Caki2 (cell line): ENCODE results near the gene GDF10. TPM values are rescaled to one million over a fixed set of nuclear protein-coding genes. Genes with fewer than 3 reads are reported as not detected.

Experiments
- DNase-seq: peaks from one replicate; pipeline ENCODE4 v3.0.0-alpha.2; 2015; ENCODE audit warnings: low read depth
- in situ Hi-C: cut with HindIII; loops from 2 replicates; pipeline ENCODE4 v1.10.0; 2016; ENCODE audit warnings: low sequenced_read_pairs, low pct_unique_long_range_greater_than_20kb, mixed read lengths
- total RNA-seq: library from RNA; depleted of rRNA; stranded (reverse); fragments of >200 nt; shearing (Covaris generic); gene quantifications from 2 replicates; pipeline ENCODE4 v1.2.3, GENCODE V29; 2014; ENCODE audit warnings: low replicate concordance; rRNA removed

Gene GDF10
- total RNA-seq, 1 experiment from 2014 or later, result not detected

GRCh38 chr10:47356708-47357107, 56.7 kb downstream of the GDF10 start:
- in situ Hi-C loops, result no loop called here
- DNase-seq, result no peak

- no peak for DNase-seq
- in situ Hi-C loops, result no loop called here
Measured at GRCh38 chr10:47357131-47357582, 57.2 kb downstream of the GDF10 start.

GRCh38 chr10:47357911-47358310, 57.9 kb downstream of the GDF10 start:
- no peak for DNase-seq
- in situ Hi-C loops, result no loop called here

- DNase-seq, result no peak
- in situ Hi-C loops, result no loop called here
Measured at GRCh38 chr10:47358457-47358856, 58.5 kb downstream of the GDF10 start.

- DNase-seq, result no peak
- in situ Hi-C loops, result no loop called here
Measured at GRCh38 chr10:47359101-47359500, 59.1 kb downstream of the GDF10 start.

GRCh38 chr10:47359626-47360418, 59.8 kb downstream of the GDF10 start:
- in situ Hi-C loops, result no loop called here
- DNase-seq, result no peak

- in situ Hi-C loops, result no loop called here
- no peak for DNase-seq
Measured at GRCh38 chr10:47360419-47361040, 60.5 kb downstream of the GDF10 start.

- in situ Hi-C loops, result no loop called here
- DNase-seq, result peak; percentile 24
Measured at GRCh38 chr10:47361293-47361692, 61.3 kb downstream of the GDF10 start.

GRCh38 chr10:47362199-47362598, 62.2 kb downstream of the GDF10 start:
- no peak for DNase-seq
- in situ Hi-C loops, result no loop called here

Other genes starting within 250 kb of the GDF10 start
- not detected in 2 replicates for gene GDF2, start 22.3 kb downstream of the GDF10 start, total RNA-seq
- not detected in 2 replicates for gene RBP3, start 48.2 kb downstream of the GDF10 start, total RNA-seq
- 0.41 TPM in 1 of 2 replicates, not detected in the other for gene ZNF488, start 84.1 kb downstream of the GDF10 start, total RNA-seq
- 0.68 and 0.72 TPM in 2 replicates for gene ANXA8, start 183.9 kb downstream of the GDF10 start, total RNA-seq
- gene FAM25G, start 191.5 kb downstream of the GDF10 start, total RNA-seq, result not detected in 2 replicates
- 2.6 and 3.4 TPM in 2 replicates for gene AGAP9, start 223.4 kb downstream of the GDF10 start, total RNA-seq